ENCODE measurements around the gene SEC14L3. TPM values are rescaled to one million over a fixed set of nuclear protein-coding genes. Genes with fewer than 3 reads are reported as not detected.

SEC14L3 gene
- not detected for polyA plus RNA-seq (2013, experiment 1 of 2)
- polyA plus RNA-seq (2013, experiment 2 of 2), result not detected

DNA sequence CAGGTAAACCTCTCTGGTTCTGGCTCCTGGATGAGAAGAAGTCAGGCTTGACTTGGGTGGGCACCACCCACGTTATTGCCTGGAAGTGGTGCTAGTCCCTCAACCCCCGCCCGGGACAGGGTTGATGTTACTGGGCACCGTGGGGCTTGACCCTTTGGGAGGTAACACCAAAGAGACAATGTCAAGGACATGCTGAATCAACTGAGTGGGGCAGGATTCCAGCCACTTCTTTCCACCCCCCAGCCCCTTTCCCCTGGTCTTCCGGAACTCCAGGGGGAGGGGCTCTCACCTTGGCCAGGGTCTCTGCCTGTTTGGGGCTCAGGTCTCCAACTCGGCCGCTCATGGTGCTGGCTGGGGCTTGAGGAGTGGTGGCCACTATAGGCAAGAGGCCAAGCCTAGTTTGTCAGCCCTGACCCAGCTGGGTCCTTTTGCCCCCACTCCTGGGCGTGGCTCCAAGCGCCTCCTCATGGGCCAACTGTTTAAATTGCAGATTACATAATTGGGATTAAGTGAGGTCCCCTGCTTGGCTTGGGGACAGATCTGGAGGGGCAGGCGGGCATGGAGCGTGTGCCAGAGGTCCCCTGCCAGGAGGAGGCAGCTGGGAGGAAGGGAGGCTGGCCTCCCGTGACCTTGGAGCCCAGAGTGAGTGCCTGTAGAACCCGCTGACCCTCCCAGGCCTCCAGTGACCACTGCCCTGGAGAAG is at the start of gene SEC14L3:
Gene SEC14L3, minus strand, starts transcription at position 402 of the 703 bp plus-strand sequence. Its CDS starts 59 bp downstream, at position 343.
- Histone ChIP-seq H2BK15ac (replicated peaks; ENCODE audit: low read depth) (no peak within 1 kb of the TSS), H2BK5ac (ENCODE audit: low read length) (no peak within 1 kb of the TSS), H3K18ac (ENCODE audit: low read length) (no peak within 1 kb of the TSS), H3K9ac (ENCODE audit: low read length) (no peak within 1 kb of the TSS), H3K27me3 (ENCODE audit: insufficient read depth, low read length, poor library complexity) (no peaks in the 10 kb centered on the region), H3K4ac (ENCODE audit: low read depth, low read length) (no peak within 1 kb of the TSS), H3K4me3 (ENCODE audit: low read length) (no peak within 1 kb of the TSS), H3K4me1 (ENCODE audit: control insufficient read depth, low read depth, low read length) (no peaks in the 10 kb centered on the region), H3K79me1 (ENCODE audit: low read length) (no peaks in the 10 kb centered on the region), H4K8ac (ENCODE audit: low read depth, low read length) (no peak within 1 kb of the TSS), H3K27ac (ENCODE audit: low read depth, low read length) (no peak within 1 kb of the TSS), H4K5ac (ENCODE audit: low read length) (no peak within 1 kb of the TSS), H3K23ac (ENCODE audit: low read length) (no peak within 1 kb of the TSS), H2AK5ac (ENCODE audit: low read length) (no peak within 1 kb of the TSS), H2BK120ac (ENCODE audit: low read depth, low read length) (no peak within 1 kb of the TSS), H3K79me2 (ENCODE audit: control insufficient read depth, insufficient read depth, low read length) (no peaks in the 10 kb centered on the region), H3K36me3 (ENCODE audit: control insufficient read depth, insufficient read depth, low read length) (no peaks in the 10 kb centered on the region), H3K56ac (ENCODE audit: low read length) (no peak within 1 kb of the TSS), H3K4me2 (ENCODE audit: low read length) (no peak within 1 kb of the TSS)
- DNase-seq, result no peak
- WGBS (ENCODE audit: extremely low coverage, insufficient coverage, low lambda C conversion rate), result no CpG with 5 or more reads among the region's 13 CpGs

GRCh38 chr22:30519842-30520425 is 48.1 kb upstream of the SEC14L3 start:
- Histone ChIP-seq H3K79me2 (ENCODE audit: control insufficient read depth, insufficient read depth, low read length) (no peaks in the 10 kb centered on the region), H3K36me3 (ENCODE audit: control insufficient read depth, insufficient read depth, low read length) (no peaks in the 10 kb centered on the region), H2BK120ac (ENCODE audit: low read depth, low read length) (no peak overlapping the region), H2BK5ac (ENCODE audit: low read length) (no peak overlapping the region), H3K4me1 (ENCODE audit: control insufficient read depth, low read depth, low read length) (no peaks in the 10 kb centered on the region), H3K27ac (ENCODE audit: low read depth, low read length) (no peak overlapping the region), H3K4me3 (ENCODE audit: low read length) (no peak overlapping the region), H2AK5ac (ENCODE audit: low read length) (no peak overlapping the region), H3K27me3 (ENCODE audit: insufficient read depth, low read length, poor library complexity) (no peaks in the 10 kb centered on the region), H2BK15ac (replicated peaks; ENCODE audit: low read depth) (no peak overlapping the region), H4K8ac (ENCODE audit: low read depth, low read length) (no peak overlapping the region), H3K18ac (ENCODE audit: low read length) (no peak overlapping the region), H3K56ac (ENCODE audit: low read length) (no peak overlapping the region), H3K4me2 (ENCODE audit: low read length) (no peak overlapping the region), H3K79me1 (ENCODE audit: low read length) (no peaks in the 10 kb centered on the region), H4K5ac (ENCODE audit: low read length) (no peak overlapping the region), H3K9ac (ENCODE audit: low read length) (no peak overlapping the region), H3K4ac (ENCODE audit: low read depth, low read length) (no peak overlapping the region), H3K23ac (ENCODE audit: low read length) (no peak overlapping the region)
- no peak for DNase-seq
- no CpG with 5 or more reads among the region's 7 CpGs for WGBS (ENCODE audit: extremely low coverage, insufficient coverage, low lambda C conversion rate)

GRCh38 chr22:30516731-30517130 is 44.9 kb upstream of the SEC14L3 start:
- Histone ChIP-seq H3K9ac (ENCODE audit: low read length) (no peak overlapping the region), H2BK15ac (replicated peaks; ENCODE audit: low read depth) (no peak overlapping the region), H4K8ac (ENCODE audit: low read depth, low read length) (no peak overlapping the region), H3K23ac (ENCODE audit: low read length) (no peak overlapping the region), H3K4me3 (ENCODE audit: low read length) (no peak overlapping the region), H3K27ac (ENCODE audit: low read depth, low read length) (no peak overlapping the region), H3K18ac (ENCODE audit: low read length) (no peak overlapping the region), H3K36me3 (ENCODE audit: control insufficient read depth, insufficient read depth, low read length) (no peaks in the 10 kb centered on the region), H3K79me2 (ENCODE audit: control insufficient read depth, insufficient read depth, low read length) (no peaks in the 10 kb centered on the region), H4K5ac (ENCODE audit: low read length) (no peak overlapping the region), H3K4me1 (ENCODE audit: control insufficient read depth, low read depth, low read length) (no peaks in the 10 kb centered on the region), H3K4ac (ENCODE audit: low read depth, low read length) (no peak overlapping the region), H3K4me2 (ENCODE audit: low read length) (no peak overlapping the region), H3K27me3 (ENCODE audit: insufficient read depth, low read length, poor library complexity) (no peaks in the 10 kb centered on the region), H2BK120ac (ENCODE audit: low read depth, low read length) (no peak overlapping the region), H3K79me1 (ENCODE audit: low read length) (no peaks in the 10 kb centered on the region), H2BK5ac (ENCODE audit: low read length) (no peak overlapping the region), H2AK5ac (ENCODE audit: low read length) (no peak overlapping the region), H3K56ac (ENCODE audit: low read length) (no peak overlapping the region)
- DNase-seq, result no peak
- WGBS (ENCODE audit: extremely low coverage, insufficient coverage, low lambda C conversion rate), result no CpG with 5 or more reads among the region's 5 CpGs

GRCh38 chr22:30516273-30516672 is 44.5 kb upstream of the SEC14L3 start:
- no peaks in the 10 kb centered on the region for H3K4me1 ChIP-seq (ENCODE audit: control insufficient read depth, low read depth, low read length)
- H3K23ac ChIP-seq (ENCODE audit: low read length), result no peak overlapping the region
- H3K79me2 ChIP-seq (ENCODE audit: control insufficient read depth, insufficient read depth, low read length), result no peaks in the 10 kb centered on the region
- WGBS (ENCODE audit: extremely low coverage, insufficient coverage, low lambda C conversion rate), result no CpG with 5 or more reads among the region's 6 CpGs
- no peaks in the 10 kb centered on the region for H3K27me3 ChIP-seq (ENCODE audit: insufficient read depth, low read length, poor library complexity)
- no peak overlapping the region for H3K4ac ChIP-seq (ENCODE audit: low read depth, low read length)
- H3K79me1 ChIP-seq (ENCODE audit: low read length), result no peaks in the 10 kb centered on the region
- no peak overlapping the region for H2AK5ac ChIP-seq (ENCODE audit: low read length)
- no peak overlapping the region for H3K18ac ChIP-seq (ENCODE audit: low read length)
- no peak overlapping the region for H3K56ac ChIP-seq (ENCODE audit: low read length)
- no peak overlapping the region for H3K27ac ChIP-seq (ENCODE audit: low read depth, low read length)
- no peak overlapping the region for H2BK120ac ChIP-seq (ENCODE audit: low read depth, low read length)
- H2BK5ac ChIP-seq (ENCODE audit: low read length), result no peak overlapping the region
- no peak overlapping the region for H3K4me2 ChIP-seq (ENCODE audit: low read length)
- no peak overlapping the region for H4K8ac ChIP-seq (ENCODE audit: low read depth, low read length)
- no peaks in the 10 kb centered on the region for H3K36me3 ChIP-seq (ENCODE audit: control insufficient read depth, insufficient read depth, low read length)
- H2BK15ac ChIP-seq (replicated peaks; ENCODE audit: low read depth), result no peak overlapping the region
- no peak overlapping the region for H3K4me3 ChIP-seq (ENCODE audit: low read length)
- no peak overlapping the region for H4K5ac ChIP-seq (ENCODE audit: low read length)
- no peak overlapping the region for H3K9ac ChIP-seq (ENCODE audit: low read length)
- DNase-seq, result no peak

DNA sequence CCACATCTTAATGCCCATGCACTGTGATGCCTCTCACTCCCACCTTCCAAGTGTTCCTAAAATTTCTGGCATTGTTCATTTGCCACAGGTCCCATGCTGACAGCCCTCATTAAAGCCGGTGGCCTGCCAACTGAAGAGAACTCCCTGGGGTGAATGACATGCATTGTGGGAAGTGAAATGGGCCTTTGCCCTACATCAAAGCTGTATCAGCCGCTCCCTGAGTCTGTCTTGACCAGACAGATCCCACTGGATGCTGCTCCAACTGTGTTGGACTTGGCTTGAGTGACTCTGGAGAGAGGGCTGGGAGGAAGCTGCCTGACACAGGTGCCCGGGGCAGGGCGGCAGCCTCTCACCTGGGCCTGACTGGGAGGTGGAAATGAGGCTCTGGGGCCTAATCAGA is 42.4 kb upstream of the SEC14L3 start:
- Histone ChIP-seq H2BK120ac (ENCODE audit: low read depth, low read length) (no peak overlapping the region), H3K27me3 (ENCODE audit: insufficient read depth, low read length, poor library complexity) (no peaks in the 10 kb centered on the region), H3K79me1 (ENCODE audit: low read length) (no peaks in the 10 kb centered on the region), H4K5ac (ENCODE audit: low read length) (no peak overlapping the region), H3K18ac (ENCODE audit: low read length) (no peak overlapping the region), H3K4me2 (ENCODE audit: low read length) (no peak overlapping the region), H3K4me3 (ENCODE audit: low read length) (no peak overlapping the region), H3K36me3 (ENCODE audit: control insufficient read depth, insufficient read depth, low read length) (no peaks in the 10 kb centered on the region), H3K23ac (ENCODE audit: low read length) (no peak overlapping the region), H3K27ac (ENCODE audit: low read depth, low read length) (no peak overlapping the region), H3K4me1 (ENCODE audit: control insufficient read depth, low read depth, low read length) (no peaks in the 10 kb centered on the region), H2AK5ac (ENCODE audit: low read length) (no peak overlapping the region), H3K9ac (ENCODE audit: low read length) (no peak overlapping the region), H3K79me2 (ENCODE audit: control insufficient read depth, insufficient read depth, low read length) (no peaks in the 10 kb centered on the region), H3K56ac (ENCODE audit: low read length) (no peak overlapping the region), H2BK15ac (replicated peaks; ENCODE audit: low read depth) (no peak overlapping the region), H2BK5ac (ENCODE audit: low read length) (no peak overlapping the region), H3K4ac (ENCODE audit: low read depth, low read length) (no peak overlapping the region), H4K8ac (ENCODE audit: low read depth, low read length) (no peak overlapping the region)
- WGBS (ENCODE audit: extremely low coverage, insufficient coverage, low lambda C conversion rate), result no CpG with 5 or more reads among the region's 4 CpGs
- no peak for DNase-seq

All from mesendoderm (in vitro differentiated cells).